HepG2 (cell line): ENCODE results near the gene TCERG1. TPM values are rescaled to one million over a fixed set of nuclear protein-coding genes. Genes with fewer than 3 reads are reported as not detected.

Experiments
- ATAC-seq: fragments of 200-7000 bp; cut with Tn5 transposase; 3 replicates; pipeline ENCODE4 v1.9.1; 2020; ENCODE audit warnings: mild to moderate bottlenecking, moderate library complexity
- BruUV-seq: library from RNA; stranded (reverse); fragments of 400-500 nt; replicated peaks from 2 replicates; lab custom pipeline; 2021; lab: Mats Ljungman, UMichigan
- CTCF ChIA-PET: fragments of 300-600 bp; formaldehyde crosslinking; extraction: SDS; loops from one replicate; lab custom pipeline; 2021; ENCODE audit warnings: low total read pairs, inconsistent platforms, low intra/inter-chr PET ratio; lab: Yijun Ruan, JAX
- POLR2A ChIA-PET: fragments of 350-600 bp; sonication (Branson Sonifier 250); formaldehyde crosslinking; loops from one replicate; lab custom pipeline; 2020; ENCODE audit warnings: antibody characterized with exemption, inconsistent platforms; lab: Yijun Ruan, JAX
- DNase-seq: peaks from one replicate; pipeline ENCODE4 v3.0.0-alpha.2; 2015; ENCODE audit warnings: low spot score
- FAIRE-seq: peaks from 3 replicates; lab custom pipeline; 2011; peaks lifted over from hg19 to GRCh38; lab: Jason Lieb, UNC
- H2AFZ ChIP-seq: one replicate; pipeline ENCODE4 v1.6.1; 2011; ENCODE audit warnings: low read length, inconsistent platforms
- H3K27ac ChIP-seq: fragments of 300-600 bp; 3 replicates; pipeline ENCODE4 v1.8.0; 2011; ENCODE audit warnings: mixed run types, mild to moderate bottlenecking, mixed read lengths, low read length, inconsistent platforms; ENCODE audit not compliant: insufficient read depth; ENCODE audit errors: extremely low read length
- H3K27me3 ChIP-seq, 2 experiments: fragments of 200-600 bp in 1 of 2; 2 replicates in 1 of 2; 3 replicates in 1 of 2; pipeline versions ENCODE4 v1.6.0 to v1.8.0; 2011; ENCODE audit warnings: low read length in 2 of 2, mild to moderate bottlenecking in 2 of 2, moderate library complexity in 2 of 2, inconsistent platforms in 1 of 2; ENCODE audit not compliant: insufficient read depth in 2 of 2, control insufficient read depth in 1 of 2
- H3K36me3 ChIP-seq, 2 experiments: fragments of 200-600 bp in 1 of 2; replicated peaks in 1 of 2; 2 replicates in 1 of 2; 3 replicates in 1 of 2; pipeline versions ENCODE4 v1.5.1 to v1.8.0; 2011; ENCODE audit warnings: low read length in 2 of 2, inconsistent platforms in 1 of 2; ENCODE audit not compliant: insufficient read depth in 2 of 2, control insufficient read depth in 1 of 2
- H3K4me1 ChIP-seq: 2 replicates; pipeline ENCODE4 v1.5.1; 2012; ENCODE audit warnings: low read length, inconsistent platforms; ENCODE audit not compliant: insufficient read depth
- H3K4me2 ChIP-seq: 2 replicates; pipeline ENCODE4 v1.6.0; 2011; ENCODE audit warnings: low read depth, low read length, inconsistent platforms
- H3K4me3 ChIP-seq, 3 experiments: fragments of 200-600 bp in 1 of 3; sonication (generic), shearing (Covaris generic) in 1 of 3; replicated peaks in 1 of 3; 2 replicates each; pipeline ENCODE4 v1.5.1; 2011 to 2016; ENCODE audit warnings: low read length in 3 of 3, inconsistent platforms in 2 of 3, low read depth in 2 of 3, mild to moderate bottlenecking in 2 of 3, control low read depth in 1 of 3, mixed read lengths in 1 of 3; ENCODE audit not compliant: insufficient read depth in 1 of 3
- H3K79me2 ChIP-seq: one replicate; pipeline ENCODE4 v1.6.1; 2011; ENCODE audit warnings: low read length, inconsistent platforms; ENCODE audit not compliant: insufficient read depth
- H3K9ac ChIP-seq: 2 replicates; pipeline ENCODE4 v1.6.0; 2011; ENCODE audit warnings: mild to moderate bottlenecking, low read depth, low read length, inconsistent platforms; ENCODE audit not compliant: insufficient read depth
- H3K9me3 ChIP-seq: 2 replicates; pipeline ENCODE4 v1.5.1; 2012; ENCODE audit warnings: mild to moderate bottlenecking, low read length
- H4K20me1 ChIP-seq: 2 replicates; pipeline ENCODE4 v1.6.0; 2011; ENCODE audit warnings: inconsistent platforms, mild to moderate bottlenecking, low read length, moderate library complexity; ENCODE audit not compliant: insufficient read depth
- FOXA3 ChIP-seq: IDR thresholded peaks from 2 replicates; pipeline ENCODE4 v1.6.1; 2016; ENCODE audit warnings: missing genetic modification reagents, missing compliant biosample characterization
- MAFK ChIP-seq, 2 experiments: IDR thresholded peaks in 1 of 2; conservative IDR thresholded peaks in 1 of 2; 2 replicates each; pipeline ENCODE4 v1.6.1; 2011; ENCODE audit warnings: improper control_type of control experiment in 2 of 2, low read length in 2 of 2
- NCOA2 ChIP-seq: sonication (generic); formaldehyde crosslinking; IDR thresholded peaks from 2 replicates; pipeline ENCODE4 v1.8.0; 2022; ENCODE audit warnings: inconsistent platforms
- ZBTB37 ChIP-seq: sonication (generic); formaldehyde crosslinking; IDR thresholded peaks from 2 replicates; pipeline ENCODE4 v1.4.0; 2020; ENCODE audit warnings: mild to moderate bottlenecking, missing genetic modification reagents
- ZFP1 ChIP-seq: IDR thresholded peaks from 2 replicates; pipeline ENCODE4 v1.6.1; 2016
- ZFP82 ChIP-seq: sonication (generic); formaldehyde crosslinking; IDR thresholded peaks from 2 replicates; pipeline ENCODE4 v1.5.1; 2020; ENCODE audit warnings: mild to moderate bottlenecking, missing genetic modification reagents, borderline replicate concordance
- ZNF335 ChIP-seq: sonication (generic); formaldehyde crosslinking; IDR thresholded peaks from 2 replicates; pipeline ENCODE4 v1.4.0; 2020; ENCODE audit warnings: missing genetic modification reagents
- ZNF550 ChIP-seq: sonication (generic); formaldehyde crosslinking; IDR thresholded peaks from 2 replicates; pipeline ENCODE4 v1.4.0; 2020; ENCODE audit warnings: mild to moderate bottlenecking, missing genetic modification reagents, borderline replicate concordance
- ZNF569 ChIP-seq: sonication (generic); formaldehyde crosslinking; IDR thresholded peaks from 2 replicates; pipeline ENCODE4 v1.5.0; 2020; ENCODE audit warnings: mild to moderate bottlenecking, missing genetic modification reagents, moderate library complexity, borderline replicate concordance
- ZNF570 ChIP-seq: sonication (generic); formaldehyde crosslinking; IDR thresholded peaks from 2 replicates; pipeline ENCODE4 v1.4.0; 2020; ENCODE audit warnings: mild to moderate bottlenecking, missing genetic modification reagents, borderline replicate concordance
- ZNF710 ChIP-seq: sonication (generic); formaldehyde crosslinking; IDR thresholded peaks from 2 replicates; pipeline ENCODE4 v1.5.0; 2020; ENCODE audit warnings: mild to moderate bottlenecking, missing genetic modification reagents, borderline replicate concordance
- ZNF782 ChIP-seq: sonication (generic); formaldehyde crosslinking; IDR thresholded peaks from 2 replicates; pipeline ENCODE4 v1.4.0; 2020; ENCODE audit warnings: missing genetic modification reagents, mild to moderate bottlenecking, borderline replicate concordance
- ZNF839 ChIP-seq: sonication (generic); formaldehyde crosslinking; IDR thresholded peaks from 2 replicates; pipeline ENCODE4 v1.4.0; 2020; ENCODE audit warnings: missing genetic modification reagents, mild to moderate bottlenecking, borderline replicate concordance
- WGBS: methylation state at CpG from one replicate; pipeline ENCODE4 v1.1.6; 2017; ENCODE audit warnings: low lambda C conversion rate; 5-methylcytosine and 5-hydroxymethylcytosine counted together
- in situ Hi-C: cut with HindIII; loops from 2 replicates; pipeline ENCODE4 v1.10.0; 2017; ENCODE audit warnings: low pct_unique_long_range_greater_than_20kb; ENCODE audit not compliant: extremely low pct_ligation_motif_present
- intact Hi-C: fragments of 100-400 bp; cut with micrococcal nuclease; formaldehyde crosslinking; loops from one replicate; pipeline ENCODE4 v1.10.0; 2022; ENCODE audit not compliant: unreplicated experiment
- polyA plus RNA-seq, 8 experiments: library from polyadenylated mRNA; depleted of rRNA in 3 of 8; stranded (reverse) in 7 of 8; unstranded in 1 of 8; fragments of >200 nt; fragmentation: Illumina TruSeq in 4 of 8; extraction: Trizol in 4 of 8; gene quantifications; 2 replicates each; pipeline versions ENCODE4 v1.2.1 to v1.2.3, GENCODE V29; 2011 to 2016; ENCODE audit warnings: low read depth in 4 of 8, missing spikeins in 1 of 8, mixed read lengths in 1 of 8; ENCODE audit not compliant: insufficient read depth in 1 of 8
- total RNA-seq, 5 experiments: library from RNA; depleted of rRNA; stranded (reverse); fragments of >200 nt; fragmentation: Illumina TruSeq; extraction: Trizol; gene quantifications; 2 replicates each; pipeline ENCODE4 v1.2.3, GENCODE V29; 2016; ENCODE audit warnings: low read depth in 1 of 5

TCERG1 gene
- total and polyA plus RNA-seq, 2 of the 13 experiments (the other 11 are each of a cell fraction or from before 2014, with no cell fraction given), result 71.7 to 86.6 TPM

- H3K9me3 ChIP-seq, result no peaks in the 10 kb centered on the region
- POLR2A ChIA-PET, result no interaction called here
- no peak within 1 kb of the TSS for H2AFZ ChIP-seq
- H3K36me3 ChIP-seq, result peaks cover 0 to 4% of the 10 kb centered on the region in 2 experiments; a peak in 2 of 5 replicates
- FAIRE-seq, result no peak
- TF ChIP-seq ZBTB37 (CRISPR knock-in tag), result no peak
- TF ChIP-seq FOXA3 (CRISPR knock-in tag), result no peak
- no peak for TF ChIP-seq MAFK (conservative IDR thresholded peaks at IDR 0.05 in 1 of 2, IDR thresholded peaks at IDR 0.05 in 1 of 2; ENCODE audit: low read length in 2 of 2)
- no peak for TF ChIP-seq ZNF839 (CRISPR knock-in tag)
- no peak for TF ChIP-seq ZNF570 (CRISPR knock-in tag)
- TF ChIP-seq ZNF550 (CRISPR knock-in tag), result no peak
- TF ChIP-seq ZFP82 (CRISPR knock-in tag), result no peak
- no peak for TF ChIP-seq ZNF782 (CRISPR knock-in tag)
- TF ChIP-seq ZNF710 (CRISPR knock-in tag), result no peak
- no peak for TF ChIP-seq ZFP1 (CRISPR knock-in tag)
- TF ChIP-seq NCOA2 (CRISPR knock-in tag), result no peak
- TF ChIP-seq ZNF335 (CRISPR knock-in tag), result no peak
- TF ChIP-seq ZNF569 (CRISPR knock-in tag), result no peak
- TF ChIP-seq, all 625 proteins: peak for 0
- H4K20me1 ChIP-seq, result no peaks in the 10 kb centered on the region
- WGBS, result 50% methylated on average over 3 of the region's 3 CpGs
- H3K9ac ChIP-seq, result no peak within 1 kb of the TSS
- no TSS peak for BruUV-seq
- in situ Hi-C loops (no loop called here), intact Hi-C loops (no loop called here)
- ATAC-seq (peak; percentile 43), DNase-seq (no peak)
- no peaks in the 10 kb centered on the region for H3K27me3 ChIP-seq
- no peaks in the 10 kb centered on the region for H3K79me2 ChIP-seq
- no peak within 1 kb of the TSS for H3K4me3 ChIP-seq
- peaks cover 12% of the 10 kb centered on the region for H3K4me1 ChIP-seq
- CTCF ChIA-PET, result no interaction called here
- H3K27ac ChIP-seq, result no peak within 1 kb of the TSS
- H3K4me2 ChIP-seq, result no peak within 1 kb of the TSS
These were observed 69.0 kb downstream of the TCERG1 start, which contains the start of gene GPR151 for GRCh38 chr5:146516151-146516475. TSS of gene GPR151 (minus strand) at chr5:146516190. CDS start at chr5:146516113, 77 bp downstream.
